Measurements from ENCODE around the gene UBE2I. TPM values are rescaled to one million over a fixed set of nuclear protein-coding genes. Genes with fewer than 3 reads are reported as not detected.
"Not testable (repeated sequence)": the region's sequence is repeated elsewhere in the genome, so short reads cannot be mapped to it uniquely, and the experiment has no call there.

The UBE2I gene
- total RNA-seq, 2 experiments from 2014 or later, result 122 to 323 TPM

- no peak overlapping the region for H3K27ac ChIP-seq (ENCODE audit: low read depth, low read length, poor library complexity, severe bottlenecking)
- no peaks in the 10 kb centered on the region for H3K4me1 ChIP-seq (ENCODE audit: insufficient read depth, low read length, poor library complexity, severe bottlenecking)
- no peaks in the 10 kb centered on the region for H3K9me2 ChIP-seq (ENCODE audit: insufficient read depth, low read length)
- H3K4me3 ChIP-seq (ENCODE audit: low read depth, low read length, poor library complexity, severe bottlenecking), result no peak overlapping the region
- H3K9me3 ChIP-seq (ENCODE audit: low read length), result no peaks in the 10 kb centered on the region
- POLR2A ChIA-PET, result no interaction called here
- no peak overlapping the region for H3K4me2 ChIP-seq (ENCODE audit: low read length)
- H2AFZ ChIP-seq (ENCODE audit: low read length), result no peak overlapping the region
- H4K20me1 ChIP-seq (ENCODE audit: insufficient read depth, low read length), result no peaks in the 10 kb centered on the region
- H3K36me3 ChIP-seq (ENCODE audit: insufficient read depth, low read length), result no peaks in the 10 kb centered on the region
- CTCF ChIA-PET (ENCODE audit: unreplicated experiment), result interaction anchor here (0.6 kb wide), 1 partner anchor 216 kb away, joined by 3 read pairs; no protein-coding TSS in a partner anchor
- intact Hi-C loops (cut with micrococcal nuclease; ENCODE audit: unreplicated experiment), result no loop called here
- no peak for DNase-seq (ENCODE audit: low spot score)
- no peaks in the 10 kb centered on the region for H3K79me2 ChIP-seq (ENCODE audit: insufficient read depth, low read depth, low read length)
- no peak for TF ChIP-seq CTCF (conservative IDR thresholded peaks at IDR 0.05; ENCODE audit: low read length)
- TF ChIP-seq EZH2phosphoT487 (IDR thresholded peaks at IDR 0.05; ENCODE audit: borderline replicate concordance, low read depth, low read length), result no peak
- BruUV-seq (replicated peaks), result no TSS peak
Measured at GRCh38 chr16:1271380-1271723, 38.1 kb upstream of the UBE2I start.

GRCh38 chr16:1271724-1272413, 37.6 kb upstream of the UBE2I start:
- BruUV-seq (replicated peaks); H3K36me3 ChIP-seq (ENCODE audit: insufficient read depth, low read length); H3K9me2 ChIP-seq (ENCODE audit: insufficient read depth, low read length); H3K27ac ChIP-seq (ENCODE audit: low read depth, low read length, poor library complexity, severe bottlenecking); H4K20me1 ChIP-seq (ENCODE audit: insufficient read depth, low read length); POLR2A ChIA-PET; intact Hi-C loops (cut with micrococcal nuclease; ENCODE audit: unreplicated experiment); H2AFZ ChIP-seq (ENCODE audit: low read length); H3K4me3 ChIP-seq (ENCODE audit: low read depth, low read length, poor library complexity, severe bottlenecking); H3K4me2 ChIP-seq (ENCODE audit: low read length); H3K4me1 ChIP-seq (ENCODE audit: insufficient read depth, low read length, poor library complexity, severe bottlenecking); H3K9me3 ChIP-seq (ENCODE audit: low read length); DNase-seq (ENCODE audit: low spot score); CTCF ChIA-PET (ENCODE audit: unreplicated experiment); H3K79me2 ChIP-seq (ENCODE audit: insufficient read depth, low read depth, low read length): not testable (repeated sequence)

DNA sequence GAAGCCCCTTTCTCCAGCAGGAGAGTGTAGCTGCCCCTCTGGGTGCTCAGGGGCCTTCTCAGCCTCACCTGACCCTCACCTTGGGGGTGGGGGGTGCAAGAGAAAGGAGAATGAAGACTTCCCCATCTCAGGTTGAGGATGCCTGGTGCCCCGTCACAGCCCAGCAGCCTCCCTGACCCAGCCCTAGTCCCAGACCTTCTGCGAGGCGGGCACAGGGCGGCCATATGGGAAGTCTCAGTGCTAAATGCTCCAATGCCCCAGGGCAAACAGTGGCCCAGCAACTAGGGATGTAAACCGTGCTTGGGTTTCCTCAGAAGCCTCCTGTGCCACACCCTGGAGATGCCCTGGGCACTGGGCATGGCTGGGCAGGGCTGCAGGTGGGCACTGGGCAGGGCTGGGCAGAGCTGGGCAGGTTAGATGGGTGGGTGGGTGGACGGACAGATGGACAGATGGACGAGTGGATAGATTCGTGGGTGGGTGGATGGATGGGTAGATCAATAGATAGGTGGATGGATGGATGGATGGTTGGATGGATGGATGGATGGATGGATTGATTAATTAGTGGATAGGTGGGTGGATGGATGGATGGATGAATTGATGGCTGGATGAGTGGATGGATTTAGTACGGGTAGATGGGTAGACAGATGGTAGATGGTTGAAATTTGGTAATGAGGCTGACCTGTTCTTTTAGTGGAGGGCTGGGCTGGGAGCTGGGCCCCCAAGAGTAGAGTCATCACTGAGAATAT, 36.8 kb upstream of the UBE2I start:
- Histone ChIP-seq H3K36me3 (ENCODE audit: insufficient read depth, low read length) (no peaks in the 10 kb centered on the region), H3K4me1 (ENCODE audit: insufficient read depth, low read length, poor library complexity, severe bottlenecking) (no peaks in the 10 kb centered on the region), H3K4me2 (ENCODE audit: low read length) (no peak overlapping the region), H3K4me3 (ENCODE audit: low read depth, low read length, poor library complexity, severe bottlenecking) (no peak overlapping the region), H4K20me1 (ENCODE audit: insufficient read depth, low read length) (no peaks in the 10 kb centered on the region), H3K9me2 (ENCODE audit: insufficient read depth, low read length) (no peaks in the 10 kb centered on the region), H3K79me2 (ENCODE audit: insufficient read depth, low read depth, low read length) (no peaks in the 10 kb centered on the region), H2AFZ (ENCODE audit: low read length) (no peak overlapping the region), H3K9me3 (ENCODE audit: low read length) (no peaks in the 10 kb centered on the region), H3K27ac (ENCODE audit: low read depth, low read length, poor library complexity, severe bottlenecking) (no peak overlapping the region)
- POLR2A ChIA-PET, result no interaction called here
- DNase-seq (ENCODE audit: low spot score), result no peak
- CTCF ChIA-PET (ENCODE audit: unreplicated experiment), result no interaction called here
- intact Hi-C loops (cut with micrococcal nuclease; ENCODE audit: unreplicated experiment), result no loop called here
- TF ChIP-seq CTCF (conservative IDR thresholded peaks at IDR 0.05; ENCODE audit: low read length) (no peak), EZH2phosphoT487 (IDR thresholded peaks at IDR 0.05; ENCODE audit: borderline replicate concordance, low read depth, low read length) (no peak)
- no TSS peak for BruUV-seq (replicated peaks)

Data from OCI-LY7 (cell line).